ENCODE measurements around the gene COPB1.
"Not testable (repeated sequence)": the region's sequence is repeated elsewhere in the genome, so short reads cannot be mapped to it uniquely, and the experiment has no call there.

The COPB1 gene

DNA sequence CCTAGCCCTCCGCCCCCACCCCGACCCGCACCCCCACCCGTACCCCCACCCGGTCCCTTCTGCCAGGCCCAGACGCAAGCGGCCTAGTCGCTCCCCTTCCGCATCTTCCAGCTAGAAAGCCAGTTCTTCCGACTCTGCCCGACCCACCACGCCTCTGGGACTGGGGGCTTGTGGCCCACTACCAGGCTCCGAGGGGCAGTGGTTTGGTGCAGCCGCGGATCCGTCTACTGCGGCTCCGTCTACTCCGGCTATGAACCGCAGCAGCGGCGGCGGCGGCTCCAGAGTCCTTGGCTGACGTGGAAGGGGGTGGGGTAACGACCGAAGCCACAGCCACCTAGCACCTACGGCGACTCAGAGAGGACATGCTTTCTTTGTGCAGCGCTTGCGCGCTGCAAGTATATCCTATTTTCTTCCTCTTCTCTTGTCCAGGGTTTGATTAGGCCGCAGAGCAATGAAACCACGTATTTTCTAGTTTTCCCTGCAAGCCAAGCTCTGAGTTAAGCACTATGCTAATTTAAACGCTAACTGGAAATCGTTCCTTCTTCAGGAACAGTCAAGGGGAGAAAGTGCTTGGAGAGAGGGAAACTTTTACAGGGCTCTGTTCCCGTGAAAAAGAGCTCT lies at the start of gene COPB1:
COPB1 (minus strand) TSS at position 252 of the 621 bp plus-strand sequence. CDS start 883 bp downstream, outside the sequence.
- TF ChIP-seq POLR2A (IDR thresholded peaks at IDR 0.05; ENCODE audit: low read depth, low read length): peak; percentile 96
- DNase-seq (ENCODE audit: insufficient read length, low spot score) (peak; percentile 63), FAIRE-seq (peak; percentile 60)

GRCh38 chr11:14547440-14547839 lies 47.8 kb upstream of the COPB1 start:
- FAIRE-seq: no peak
- no peak for DNase-seq (ENCODE audit: insufficient read length, low spot score)
- TF ChIP-seq POLR2A (IDR thresholded peaks at IDR 0.05; ENCODE audit: low read depth, low read length): no peak

DNA sequence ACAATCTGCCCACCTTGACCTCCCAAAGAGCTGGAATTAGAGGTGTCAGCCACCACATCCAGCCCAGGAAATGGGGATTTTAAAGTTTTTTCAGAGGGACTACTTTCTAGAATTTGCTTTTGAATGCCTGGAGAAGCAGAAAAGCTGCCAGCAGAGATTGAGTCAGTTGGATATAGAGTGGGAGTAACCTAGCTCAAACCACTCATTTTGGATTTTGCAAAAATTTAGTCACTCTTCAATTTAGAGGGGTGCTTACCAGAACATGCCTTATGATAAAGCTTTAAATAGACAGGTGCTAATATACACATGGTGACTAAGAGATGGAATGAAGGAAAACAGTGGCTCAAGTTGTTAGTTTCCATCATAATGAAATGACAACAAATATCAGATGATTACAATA lies 47.1 kb upstream of the COPB1 start:
- DNase-seq (ENCODE audit: insufficient read length, low spot score): no peak
- no peak for TF ChIP-seq POLR2A (IDR thresholded peaks at IDR 0.05; ENCODE audit: low read depth, low read length)
- FAIRE-seq: no peak

- no peak for FAIRE-seq
- no peak for DNase-seq (ENCODE audit: insufficient read length, low spot score)
- no peak for TF ChIP-seq POLR2A (IDR thresholded peaks at IDR 0.05; ENCODE audit: low read depth, low read length)
Measured at GRCh38 chr11:14544611-14545010, 45.0 kb upstream of the COPB1 start.

GRCh38 chr11:14543260-14543659 lies 43.6 kb upstream of the COPB1 start:
- DNase-seq (ENCODE audit: insufficient read length, low spot score) (no peak), FAIRE-seq (no peak)
- no peak for TF ChIP-seq POLR2A (IDR thresholded peaks at IDR 0.05; ENCODE audit: low read depth, low read length)

GRCh38 chr11:14542324-14542723 lies 42.7 kb upstream of the COPB1 start:
- TF ChIP-seq POLR2A (IDR thresholded peaks at IDR 0.05; ENCODE audit: low read depth, low read length): no peak
- DNase-seq (ENCODE audit: insufficient read length, low spot score): no peak
- no peak for FAIRE-seq

DNA sequence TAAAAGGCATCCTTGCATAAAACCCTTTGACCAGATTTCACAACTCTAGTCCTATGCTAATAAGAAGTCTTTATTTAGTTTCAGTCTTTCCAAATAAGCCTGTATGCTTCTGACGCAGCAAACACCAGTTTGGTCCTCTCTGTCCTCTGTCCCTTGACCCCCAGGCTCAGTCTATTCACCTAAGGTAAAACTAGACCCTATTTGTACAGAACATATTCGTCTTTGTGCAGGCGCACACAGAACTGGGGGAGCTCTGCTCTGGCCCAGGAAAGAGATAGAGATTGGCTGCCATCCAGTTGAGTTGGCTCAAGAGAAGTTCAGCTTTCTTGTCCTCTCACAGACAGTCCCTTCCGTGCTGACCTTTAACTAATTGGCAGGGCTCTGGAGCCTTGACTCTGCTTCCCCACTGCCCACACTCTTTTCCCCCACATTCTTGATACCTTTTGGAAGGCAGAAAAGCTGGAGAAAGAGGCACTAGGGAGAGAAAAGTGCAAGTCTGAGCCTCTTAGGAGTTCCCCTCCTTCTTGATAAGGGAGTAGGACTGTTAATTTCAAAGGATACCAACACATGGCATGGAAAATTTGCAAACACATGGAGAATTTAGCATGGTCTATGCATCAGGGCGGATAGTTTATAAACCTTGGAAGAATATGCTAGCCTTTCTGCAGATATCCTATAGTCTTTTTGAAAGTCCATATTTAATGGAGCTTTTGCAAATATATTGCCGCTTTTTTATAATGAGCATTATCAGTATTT lies 41.8 kb upstream of the COPB1 start:
- FAIRE-seq (no peak), DNase-seq (ENCODE audit: insufficient read length, low spot score) (no peak)

DNA sequence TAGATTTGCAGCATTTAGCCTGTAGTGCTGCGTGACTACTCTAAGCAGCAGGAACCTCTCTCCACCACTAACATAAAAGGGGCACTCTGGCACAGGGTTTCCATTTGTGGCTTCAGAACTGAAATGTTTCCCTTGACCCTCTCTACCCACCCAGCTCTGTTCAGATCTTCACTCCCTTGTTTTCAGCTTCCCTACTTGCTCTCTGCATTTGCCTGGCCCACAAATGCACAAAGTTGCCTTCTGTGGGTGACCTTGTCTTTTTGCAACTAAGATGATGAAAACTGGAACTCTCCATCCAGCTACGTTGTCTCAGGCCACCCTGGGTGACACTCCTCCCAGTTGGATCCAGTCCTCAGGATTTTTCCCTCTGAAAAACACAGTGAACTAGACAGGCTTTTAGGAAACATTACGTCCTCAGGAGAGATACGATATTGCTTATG lies 40.4 kb upstream of the COPB1 start:
- FAIRE-seq: no peak
- TF ChIP-seq POLR2A (IDR thresholded peaks at IDR 0.05; ENCODE audit: low read depth, low read length): no peak
- no peak for DNase-seq (ENCODE audit: insufficient read length, low spot score)

More for the DNA sequence above, 41.8 kb upstream of the COPB1 start:
- TF ChIP-seq POLR2A (IDR thresholded peaks at IDR 0.05; ENCODE audit: low read depth, low read length): no peak

DNA sequence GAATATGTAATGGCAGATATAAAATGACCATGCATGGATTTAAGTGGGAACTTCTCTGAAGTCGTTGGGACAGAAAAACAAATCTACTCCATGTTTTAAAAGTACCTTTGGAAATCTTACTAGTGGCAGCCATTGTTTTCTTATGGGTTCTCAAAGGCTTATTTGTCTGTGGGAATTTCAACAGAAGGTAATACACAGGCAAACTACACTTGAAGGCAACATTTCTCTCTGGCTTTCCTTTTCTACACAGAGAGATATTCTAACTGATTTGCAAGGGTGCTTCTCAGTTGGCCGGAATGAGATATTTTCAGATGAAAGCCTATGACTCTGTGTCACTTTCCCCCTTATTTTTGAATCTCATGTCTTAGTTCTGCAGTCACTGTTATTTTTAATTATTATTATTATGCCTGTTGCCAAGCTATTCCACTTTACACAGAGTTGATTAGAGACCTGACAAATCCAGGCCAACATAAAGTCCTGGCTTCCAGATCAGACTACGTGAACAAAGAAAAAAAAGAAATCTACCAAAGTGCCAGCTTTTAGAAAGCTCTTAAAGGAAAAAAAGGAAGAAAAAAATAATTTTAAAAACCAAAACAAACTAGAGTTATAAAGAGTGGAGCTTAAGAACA lies 39.4 kb upstream of the COPB1 start:
- no peak for DNase-seq (ENCODE audit: insufficient read length, low spot score)
- FAIRE-seq: no peak

GRCh38 chr11:14538271-14538925 lies 38.8 kb upstream of the COPB1 start:
- FAIRE-seq: no peak
- no peak for DNase-seq (ENCODE audit: insufficient read length, low spot score)
- no peak for TF ChIP-seq POLR2A (IDR thresholded peaks at IDR 0.05; ENCODE audit: low read depth, low read length)

More for the DNA sequence above, 39.4 kb upstream of the COPB1 start:
- no peak for TF ChIP-seq POLR2A (IDR thresholded peaks at IDR 0.05; ENCODE audit: low read depth, low read length)

DNA sequence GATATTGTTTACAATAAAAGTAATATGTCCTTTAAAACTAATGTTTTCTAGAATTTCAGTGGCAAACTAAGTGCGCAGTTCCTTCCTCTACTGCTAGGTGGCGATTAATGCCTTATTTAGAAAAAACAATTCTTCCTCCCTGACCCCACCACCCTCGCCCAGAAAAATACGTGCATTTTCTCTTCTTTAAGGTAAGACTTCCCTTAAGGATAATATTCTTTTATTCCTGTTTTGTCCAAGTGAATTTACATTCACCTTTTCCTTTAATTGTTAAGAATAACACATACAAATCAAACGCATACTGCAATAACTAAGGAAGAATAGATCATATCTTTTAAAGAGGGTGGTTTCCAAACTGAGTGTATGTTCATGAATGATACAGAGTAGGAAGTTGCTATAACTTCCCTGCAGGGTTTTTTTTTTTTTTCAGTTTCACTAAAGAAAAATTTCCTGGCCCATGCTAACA lies 37.6 kb upstream of the COPB1 start:
- no peak for TF ChIP-seq POLR2A (IDR thresholded peaks at IDR 0.05; ENCODE audit: low read depth, low read length)
- no peak for FAIRE-seq
- no peak for DNase-seq (ENCODE audit: insufficient read length, low spot score)

DNA sequence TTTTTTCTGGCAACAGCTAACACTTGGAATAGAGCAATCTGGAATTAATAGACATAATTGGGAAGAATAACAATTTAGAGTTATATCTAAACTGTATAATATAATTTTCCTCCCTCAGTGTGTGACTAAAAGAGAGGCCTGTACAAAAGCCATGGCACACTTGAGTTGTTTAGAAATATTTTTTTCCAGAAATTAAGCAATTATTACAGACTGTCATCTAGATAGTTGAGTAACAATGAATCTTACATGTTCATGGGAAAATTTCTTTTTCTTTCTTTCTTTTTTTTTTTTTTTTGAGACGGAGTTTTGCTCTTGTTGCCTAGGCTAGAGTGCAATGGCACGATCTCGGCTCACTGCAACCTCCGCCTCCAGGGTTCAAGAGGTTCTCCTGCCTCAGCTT lies 35.6 kb upstream of the COPB1 start:
- not testable (repeated sequence) for DNase-seq (ENCODE audit: insufficient read length, low spot score); FAIRE-seq

DNA sequence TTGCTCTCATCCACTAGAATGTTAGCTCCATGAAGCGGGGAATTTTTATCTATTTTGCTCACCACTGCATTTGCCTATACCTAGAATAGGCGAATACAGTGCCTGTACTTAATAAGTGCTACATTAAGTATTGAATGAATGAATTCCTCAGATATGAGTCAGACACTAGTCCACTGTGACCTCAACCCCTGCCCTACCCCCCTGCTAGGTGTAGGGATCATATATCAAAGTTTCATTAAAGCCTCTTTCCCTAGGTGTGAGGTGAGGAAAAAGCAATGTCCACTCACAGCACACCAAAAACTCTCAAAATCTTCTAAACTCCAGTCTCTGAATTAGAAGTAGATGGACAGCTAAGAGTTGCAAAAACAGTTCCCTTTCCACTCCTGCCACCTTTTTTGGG lies 30.3 kb upstream of the COPB1 start:
- FAIRE-seq (no peak), DNase-seq (ENCODE audit: insufficient read length, low spot score) (no peak)
- no peak for TF ChIP-seq POLR2A (IDR thresholded peaks at IDR 0.05; ENCODE audit: low read depth, low read length)

- TF ChIP-seq POLR2A (IDR thresholded peaks at IDR 0.05; ENCODE audit: low read depth, low read length): no peak
- FAIRE-seq (no peak), DNase-seq (ENCODE audit: insufficient read length, low spot score) (no peak)
Measured at GRCh38 chr11:14529321-14529720, 29.7 kb upstream of the COPB1 start.

Measured in H54 (cell line).